ENCODE measurements around the gene PCDH15. TPM values are rescaled to one million over a fixed set of nuclear protein-coding genes. Genes with fewer than 3 reads are reported as not detected.

The PCDH15 gene
- total RNA-seq, 2 donors from 2014 or later = 1.1 TPM; not detected in 1

DNA sequence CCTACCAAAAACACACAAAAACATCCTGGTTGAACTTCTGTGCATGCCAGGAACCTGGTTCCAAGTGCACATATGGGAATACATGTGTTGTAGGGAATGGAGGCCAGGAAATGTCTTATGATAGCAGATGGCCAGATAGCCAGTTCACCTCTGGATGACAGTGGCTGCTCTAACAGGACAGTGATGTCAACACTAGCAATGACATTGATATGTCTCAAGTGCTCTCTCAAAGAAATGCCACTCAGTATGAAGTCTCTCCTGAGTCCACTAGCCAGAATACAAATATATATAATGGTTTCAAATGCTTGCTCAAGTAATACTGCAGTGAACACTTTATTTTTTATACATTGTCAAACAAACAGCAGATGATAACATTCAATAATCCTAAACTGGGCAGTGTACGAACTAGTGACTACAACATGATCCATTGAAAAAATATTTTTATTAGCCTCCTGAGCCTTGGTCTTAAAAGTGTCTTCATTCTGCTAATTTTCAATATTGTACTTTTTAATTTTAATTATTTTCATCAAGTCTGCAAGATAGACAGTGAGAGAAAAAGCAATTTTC lies 26.0 kb upstream of the PCDH15 start:
- Histone ChIP-seq H3K27me3 (replicated peaks; ENCODE audit: insufficient read depth) (no peaks in the 10 kb centered on the region), H3K4me1 (replicated peaks) (no peaks in the 10 kb centered on the region), H3K9me3 (no peaks in the 10 kb centered on the region), H3K36me3 (no peaks in the 10 kb centered on the region), H3K27ac (no peak overlapping the region), H3K4me3 (no peak overlapping the region)
- intact Hi-C loops (cut with DNase I) = no loop called here
- WGBS = 35% methylated on average over 1 of the region's 1 CpG
- TF ChIP-seq POLR2AphosphoS5 (IDR thresholded peaks at IDR 0.05) = no peak
- TF ChIP-seq, protein P1, sequence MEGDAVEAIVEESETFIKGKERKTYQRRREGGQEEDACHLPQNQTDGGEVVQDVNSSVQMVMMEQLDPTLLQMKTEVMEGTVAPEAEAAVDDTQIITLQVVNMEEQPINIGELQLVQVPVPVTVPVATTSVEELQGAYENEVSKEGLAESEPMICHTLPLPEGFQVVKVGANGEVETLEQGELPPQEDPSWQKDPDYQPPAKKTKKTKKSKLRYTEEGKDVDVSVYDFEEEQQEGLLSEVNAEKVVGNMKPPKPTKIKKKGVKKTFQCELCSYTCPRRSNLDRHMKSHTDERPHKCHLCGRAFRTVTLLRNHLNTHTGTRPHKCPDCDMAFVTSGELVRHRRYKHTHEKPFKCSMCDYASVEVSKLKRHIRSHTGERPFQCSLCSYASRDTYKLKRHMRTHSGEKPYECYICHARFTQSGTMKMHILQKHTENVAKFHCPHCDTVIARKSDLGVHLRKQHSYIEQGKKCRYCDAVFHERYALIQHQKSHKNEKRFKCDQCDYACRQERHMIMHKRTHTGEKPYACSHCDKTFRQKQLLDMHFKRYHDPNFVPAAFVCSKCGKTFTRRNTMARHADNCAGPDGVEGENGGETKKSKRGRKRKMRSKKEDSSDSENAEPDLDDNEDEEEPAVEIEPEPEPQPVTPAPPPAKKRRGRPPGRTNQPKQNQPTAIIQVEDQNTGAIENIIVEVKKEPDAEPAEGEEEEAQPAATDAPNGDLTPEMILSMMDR (IDR thresholded peaks at IDR 0.05) = no peak
- no peak for TF ChIP-seq POLR2A (IDR thresholded peaks at IDR 0.05)
- no peak for DNase-seq (ENCODE audit: low spot score)

DNA sequence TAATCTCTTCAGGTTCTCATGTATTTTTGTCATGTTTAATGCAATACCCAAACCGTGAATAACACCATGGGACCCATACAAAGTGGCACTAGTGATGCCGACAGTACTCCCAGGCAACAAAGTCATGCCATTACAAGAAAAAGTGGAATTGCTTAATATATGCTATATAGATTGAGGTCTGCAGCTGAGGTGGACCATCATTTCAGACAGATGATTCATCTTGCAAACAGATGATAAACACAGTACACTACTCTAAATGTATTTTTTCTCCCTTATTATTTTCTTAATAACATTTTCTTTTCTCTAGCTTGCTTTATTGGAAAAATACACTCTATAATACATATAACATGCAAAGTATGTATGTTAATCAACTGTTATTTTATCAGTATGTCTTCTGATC lies 14.6 kb upstream of the PCDH15 start:
- no peaks in the 10 kb centered on the region for H3K4me1 ChIP-seq (replicated peaks)
- H3K27ac ChIP-seq = no peak overlapping the region
- H3K27me3 ChIP-seq (replicated peaks; ENCODE audit: insufficient read depth) = no peaks in the 10 kb centered on the region
- H3K9me3 ChIP-seq = no peaks in the 10 kb centered on the region
- no peak overlapping the region for H3K4me3 ChIP-seq
- intact Hi-C loops (cut with DNase I) = no loop called here
- TF ChIP-seq, protein P1 (IDR thresholded peaks at IDR 0.05) = no peak
- TF ChIP-seq POLR2A (IDR thresholded peaks at IDR 0.05) = no peak
- no peak for TF ChIP-seq POLR2AphosphoS5 (IDR thresholded peaks at IDR 0.05)
- H3K36me3 ChIP-seq = no peaks in the 10 kb centered on the region
- WGBS = 92% methylated on average over 2 of the region's 2 CpGs
- DNase-seq (ENCODE audit: low spot score) = no peak

DNA sequence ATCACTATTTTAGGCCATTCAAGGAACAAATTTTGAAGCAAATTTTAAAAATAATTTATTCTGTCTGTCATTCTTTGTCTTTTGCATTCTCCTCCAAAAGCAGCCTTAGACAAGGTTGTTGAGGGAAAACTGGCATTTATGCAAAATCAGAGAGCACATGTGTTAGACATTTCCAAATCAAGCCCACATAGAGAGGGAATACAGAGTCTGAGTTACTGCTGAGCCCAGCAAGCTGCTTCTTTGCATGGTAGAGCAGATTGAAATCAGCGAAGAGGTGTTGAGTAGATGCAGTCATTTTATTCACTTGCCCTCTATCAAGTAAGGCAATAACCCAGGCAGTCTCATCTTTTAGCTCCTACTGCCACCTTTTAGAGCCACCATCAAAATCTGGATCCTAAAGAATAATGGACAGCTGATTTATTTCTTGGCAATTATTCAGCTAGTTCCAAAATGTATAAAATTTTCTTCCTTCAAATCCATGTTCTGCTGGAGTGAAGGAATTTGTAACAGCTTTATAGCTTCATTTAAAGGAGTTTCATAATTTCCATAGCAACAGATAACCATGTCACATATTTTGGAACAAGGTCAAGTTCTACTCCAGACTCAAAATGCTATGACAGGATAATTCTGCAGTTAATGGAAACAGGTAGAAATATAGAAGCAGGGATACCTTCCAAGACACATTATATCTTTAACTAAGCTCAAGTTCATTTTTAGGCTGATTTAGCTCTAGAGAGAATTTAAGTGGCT lies 7.3 kb upstream of the PCDH15 start:
- intact Hi-C loops (cut with DNase I) = no loop called here
- Histone ChIP-seq H3K27ac (no peak overlapping the region), H3K4me3 (no peak overlapping the region), H3K27me3 (replicated peaks; ENCODE audit: insufficient read depth) (no peaks in the 10 kb centered on the region), H3K4me1 (replicated peaks) (no peaks in the 10 kb centered on the region), H3K9me3 (no peaks in the 10 kb centered on the region), H3K36me3 (no peaks in the 10 kb centered on the region)
- WGBS = 72% methylated on average over 1 of the region's 1 CpG
- no peak for DNase-seq (ENCODE audit: low spot score)
- TF ChIP-seq, protein P1 (IDR thresholded peaks at IDR 0.05) = no peak
- TF ChIP-seq POLR2AphosphoS5 (IDR thresholded peaks at IDR 0.05) = no peak

DNA sequence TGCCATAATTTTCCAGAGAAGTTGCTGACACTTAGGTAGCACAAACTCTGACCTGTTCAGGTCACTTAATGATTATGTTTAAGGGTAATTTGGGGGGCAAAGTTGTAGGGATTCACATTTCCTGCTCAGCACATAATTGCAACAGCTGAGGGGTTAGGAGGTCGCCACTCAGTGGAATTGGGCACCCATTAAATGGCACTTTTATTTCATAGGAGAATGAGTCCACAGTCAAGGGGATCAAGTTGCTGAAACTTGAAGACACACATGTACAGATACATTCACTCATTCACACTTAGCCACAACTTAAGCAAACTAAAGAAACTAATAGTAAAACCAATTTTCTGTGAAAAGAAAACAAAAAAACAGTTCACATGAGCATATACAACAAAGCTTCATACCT lies 1.5 kb downstream of the PCDH15 start:
- 64% methylated on average over 1 of the region's 1 CpG for WGBS
- no peak for DNase-seq (ENCODE audit: low spot score)
- no peaks in the 10 kb centered on the region for H3K27me3 ChIP-seq (replicated peaks; ENCODE audit: insufficient read depth)
- H3K4me1 ChIP-seq (replicated peaks) = no peaks in the 10 kb centered on the region
- H3K9me3 ChIP-seq = no peaks in the 10 kb centered on the region
- no peak overlapping the region for H3K27ac ChIP-seq
- H3K36me3 ChIP-seq = no peaks in the 10 kb centered on the region
- intact Hi-C loops (cut with DNase I) = no loop called here
- TF ChIP-seq POLR2AphosphoS5 (IDR thresholded peaks at IDR 0.05) (no peak), POLR2A (IDR thresholded peaks at IDR 0.05) (no peak)
- TF ChIP-seq, protein P1 (IDR thresholded peaks at IDR 0.05) = no peak
- H3K4me3 ChIP-seq = no peak overlapping the region

All from prostate gland (tissue), 2 donors.